Measurements from ENCODE around the gene ILK. TPM values are rescaled to one million over a fixed set of nuclear protein-coding genes. Genes with fewer than 3 reads are reported as not detected.

The ILK gene
- total and polyA plus RNA-seq, 10 donors = 71.4 to 194 (median 126) TPM

GRCh38 chr11:6655020-6655789, 51.6 kb downstream of the ILK start:
- peak overlapping the region; percentile 51 to 86 (median 71) for H3K27ac ChIP-seq
- intact Hi-C loops (cut with DNase I; ENCODE audit: low total_unique reads) = no loop called here
- DNase-seq = peak; percentile 81
- peak overlapping the region; percentile 25 to 73 (median 34) for H3K4me3 ChIP-seq
- peaks cover 0 to 59% (median 28%) of the 10 kb centered on the region in 6 donors for H3K4me1 ChIP-seq
- no peaks in the 10 kb centered on the region for H3K9me3 ChIP-seq
- TF ChIP-seq CTCF (IDR thresholded peaks at IDR 0.05 in 8 of 11, conservative IDR thresholded peaks at IDR 0.05 in 3 of 11) (no peak), POLR2A (IDR thresholded peaks at IDR 0.05) (no peak), POLR2AphosphoS5 (IDR thresholded peaks at IDR 0.05) (peak in 2 of 3 donors; percentile 45 to 52)
- WGBS, 5 donors = 4 to 11% (median 4%) methylated on average over 15 to 84 of the region's 84 CpGs
- H3K36me3 ChIP-seq = no peaks in the 10 kb centered on the region
- H3K27me3 ChIP-seq (replicated peaks in 1 of 7) = peaks cover 0 to 24% (median 0%) of the 10 kb centered on the region in 7 donors

GRCh38 chr11:6655790-6656583, 52.4 kb downstream of the ILK start, which contains the start of gene DCHS1:
Gene DCHS1, minus strand, starts transcription at chr11:6655809. Its CDS starts 14,196 bp downstream, at chr11:6641613.
- peak within 1 kb of the TSS; percentile 25 to 73 (median 34) for H3K4me3 ChIP-seq
- peaks cover 0 to 51% (median 28%) of the 10 kb centered on the region in 6 donors for H3K4me1 ChIP-seq
- intact Hi-C loops (cut with DNase I; ENCODE audit: low total_unique reads) = no loop called here
- H3K27me3 ChIP-seq (replicated peaks in 1 of 7) = peaks cover 0 to 24% (median 0%) of the 10 kb centered on the region in 7 donors
- no peak for TF ChIP-seq POLR2A (IDR thresholded peaks at IDR 0.05)
- no peak for TF ChIP-seq CTCF (IDR thresholded peaks at IDR 0.05 in 8 of 11, conservative IDR thresholded peaks at IDR 0.05 in 3 of 11)
- TF ChIP-seq POLR2AphosphoS5 (IDR thresholded peaks at IDR 0.05) = peak in 2 of 3 donors; percentile 36
- no peaks in the 10 kb centered on the region for H3K9me3 ChIP-seq
- 13 to 36% (median 21%) methylated on average over 15 to 36 of the region's 56 CpGs for whole genome bisulfite sequencing, 5 donors
- DNase-seq = peak; percentile 82
- H3K36me3 ChIP-seq = no peaks in the 10 kb centered on the region
- H3K27ac ChIP-seq = peak within 1 kb of the TSS; percentile 51 to 86 (median 71)

GRCh38 chr11:6656584-6656915, 53.0 kb downstream of the ILK start:
- 71 to 89% (median 77%) methylated on average over 4 of the region's 4 CpGs for WGBS, 5 donors
- Histone ChIP-seq H3K27ac (peak overlapping the region in 2 of 8 donors; percentile 77 to 80), H3K4me3 (no peak overlapping the region), H3K9me3 (no peaks in the 10 kb centered on the region), H3K36me3 (no peaks in the 10 kb centered on the region), H3K4me1 (peaks cover 0 to 47% (median 27%) of the 10 kb centered on the region in 6 donors), H3K27me3 (replicated peaks in 1 of 7) (peaks cover 0 to 24% (median 0%) of the 10 kb centered on the region in 7 donors)
- TF ChIP-seq CTCF (IDR thresholded peaks at IDR 0.05 in 8 of 11, conservative IDR thresholded peaks at IDR 0.05 in 3 of 11) = no peak
- no peak for TF ChIP-seq POLR2A (IDR thresholded peaks at IDR 0.05)
- TF ChIP-seq POLR2AphosphoS5 (IDR thresholded peaks at IDR 0.05) = no peak
- intact Hi-C loops (cut with DNase I; ENCODE audit: low total_unique reads) = no loop called here
- DNase-seq = no peak
